GM15510 (cell line): ENCODE results near the gene SNX32.

Experiments used
- POLR2A ChIP-seq: IDR thresholded peaks from 3 replicates; pipeline ENCODE4 v1.6.1; 2011; ENCODE audit warnings: borderline replicate concordance; ENCODE audit not compliant: insufficient read length; ENCODE audit errors: extremely low read depth

Gene SNX32

GRCh38 chr11:65890324-65891218, 56.8 kb downstream of the SNX32 start, which contains the start of gene CCDC85B:
Gene CCDC85B, plus strand, starts transcription at chr11:65890673. Its CDS starts 111 bp downstream, at chr11:65890784.
- TF ChIP-seq POLR2A = peak; percentile 99

- TF ChIP-seq POLR2A = peak; percentile 27
These were observed 57.7 kb downstream of the SNX32 start for GRCh38 chr11:65891219-65892136.

GRCh38 chr11:65892661-65893317, 59.0 kb downstream of the SNX32 start:
- TF ChIP-seq POLR2A = no peak

- TF ChIP-seq POLR2A = peak; percentile 58
These were observed 60.4 kb downstream of the SNX32 start for GRCh38 chr11:65894034-65894591.

GRCh38 chr11:65895482-65895981, 61.8 kb downstream of the SNX32 start:
- TF ChIP-seq POLR2A = no peak

- TF ChIP-seq POLR2A = no peak
These were observed 62.6 kb downstream of the SNX32 start for GRCh38 chr11:65896034-65896999.

GRCh38 chr11:65897020-65897471, 63.3 kb downstream of the SNX32 start:
- TF ChIP-seq POLR2A = no peak

- TF ChIP-seq POLR2A = no peak
These were observed 65.0 kb downstream of the SNX32 start for GRCh38 chr11:65898656-65899355.

- TF ChIP-seq POLR2A = no peak
These were observed 65.8 kb downstream of the SNX32 start for GRCh38 chr11:65899356-65900124.

GRCh38 chr11:65900125-65900898, 66.5 kb downstream of the SNX32 start, which contains the start of gene FOSL1:
Gene FOSL1, minus strand, starts transcription at chr11:65900388. Its CDS starts 49 bp downstream, at chr11:65900339.
- peak; percentile 53 for TF ChIP-seq POLR2A

GRCh38 chr11:65900899-65901180, 67.1 kb downstream of the SNX32 start:
- no peak for TF ChIP-seq POLR2A

- no peak for TF ChIP-seq POLR2A
These were observed 69.3 kb downstream of the SNX32 start for GRCh38 chr11:65903068-65903481.
